ENCODE measurements around the gene KPTN. TPM values are rescaled to one million over a fixed set of nuclear protein-coding genes. Genes with fewer than 3 reads are reported as not detected.

The KPTN gene
- total and polyA plus RNA-seq, 2 of the 13 experiments (the other 11 are each of a cell fraction or from before 2014, with no cell fraction given) = 9.1 to 13.3 TPM

- TF ChIP-seq CHCHD3 (CRISPR knock-in tag; IDR thresholded peaks at IDR 0.05) (peak; percentile 84), SNRNP70 (IDR thresholded peaks at IDR 0.05; ENCODE audit: low read depth, low read length) (no peak), PHF20 (CRISPR knock-in tag; IDR thresholded peaks at IDR 0.05) (peak; percentile 49; the same call in 1 of the 2 replicates), ZNF432 (CRISPR knock-in tag; IDR thresholded peaks at IDR 0.05; ENCODE audit: borderline replicate concordance) (no peak), ZNF224 (CRISPR knock-in tag; IDR thresholded peaks at IDR 0.05) (no peak), SMYD3 (CRISPR knock-in tag; IDR thresholded peaks at IDR 0.05) (no peak), SRSF4 (IDR thresholded peaks at IDR 0.05; ENCODE audit: low read depth, low read length, poor library complexity, severe bottlenecking) (no peak), GPBP1L1 (CRISPR knock-in tag; IDR thresholded peaks at IDR 0.05) (no peak), ZBTB26 (CRISPR knock-in tag; IDR thresholded peaks at IDR 0.05; ENCODE audit: borderline replicate concordance) (0 out of 2 replicates have a peak, but pooled peaks have one; percentile 45), ZNF770 (CRISPR knock-in tag; IDR thresholded peaks at IDR 0.05) (0 out of 2 replicates have a peak, but pooled peaks have one; percentile 30), SP4 (CRISPR knock-in tag; IDR thresholded peaks at IDR 0.05) (peak; percentile 22; the same call in 1 of the 2 replicates), GLI4 (CRISPR knock-in tag; IDR thresholded peaks at IDR 0.05; ENCODE audit: borderline replicate concordance) (0 out of 2 replicates have a peak, but pooled peaks have one; percentile 63), ZNF44 (CRISPR knock-in tag; IDR thresholded peaks at IDR 0.05) (peak; percentile 82; the same call in 1 of the 2 replicates), ZNF543 (CRISPR knock-in tag; IDR thresholded peaks at IDR 0.05) (0 out of 2 replicates have a peak, but pooled peaks have one; percentile 53), SP5 (CRISPR knock-in tag; IDR thresholded peaks at IDR 0.05; ENCODE audit: borderline replicate concordance, low read depth) (peak; percentile 53; the same call in 1 of the 2 replicates), MLX (CRISPR knock-in tag; IDR thresholded peaks at IDR 0.05) (no peak), WIZ (CRISPR knock-in tag; IDR thresholded peaks at IDR 0.05) (0 out of 2 replicates have a peak, but pooled peaks have one; percentile 65), ZNF598 (CRISPR knock-in tag; IDR thresholded peaks at IDR 0.05; ENCODE audit: borderline replicate concordance) (peak; percentile 34; the same call in 1 of the 2 replicates), SETDB1 (CRISPR knock-in tag; IDR thresholded peaks at IDR 0.05; ENCODE audit: borderline replicate concordance) (no peak), ZNF337 (CRISPR knock-in tag; IDR thresholded peaks at IDR 0.05; ENCODE audit: borderline replicate concordance, low read depth) (peak; percentile 39; the same call in 1 of the 2 replicates), STAG1 (CRISPR knock-in tag; IDR thresholded peaks at IDR 0.05) (peak; percentile 44), ZNF792 (CRISPR knock-in tag; IDR thresholded peaks at IDR 0.05) (peak; percentile 66; the same call in 1 of the 2 replicates), ZIK1 (CRISPR knock-in tag; IDR thresholded peaks at IDR 0.05; ENCODE audit: borderline replicate concordance, low read depth) (peak; percentile 92), ZNF225 (CRISPR knock-in tag; IDR thresholded peaks at IDR 0.05) (0 out of 2 replicates have a peak, but pooled peaks have one; percentile 44), TEAD3 (CRISPR knock-in tag; optimal IDR thresholded peaks at IDR 0.05; ENCODE audit: borderline replicate concordance) (peak; percentile 47)
These were observed 53.8 kb downstream of the KPTN start (continued) for GRCh38 chr19:47430041-47430802.
